AG04450 (cell line): ENCODE results near the gene GSG1. TPM values are rescaled to one million over a fixed set of nuclear protein-coding genes. Genes with fewer than 3 reads are reported as not detected.

Experiments
- CTCF ChIA-PET: fragments of 300-600, 350-600 bp; formaldehyde crosslinking; extraction: SDS; loops from one replicate; lab custom pipeline; 2022; ENCODE audit warnings: antibody characterized with exemption, inconsistent platforms; lab: Charles Lee
- POLR2A ChIA-PET: fragments of 350-600 bp; formaldehyde crosslinking; extraction: SDS; loops from one replicate; lab custom pipeline; 2021; ENCODE audit warnings: antibody characterized with exemption, inconsistent platforms; lab: Yijun Ruan, JAX
- DNase-seq: peaks from one replicate; pipeline ENCODE4 v3.0.0-alpha.2; 2011; ENCODE audit warnings: low read depth, low spot score
- H3K27ac ChIP-seq: one replicate; pipeline ENCODE4 v1.5.1; 2012; ENCODE audit warnings: low read depth, low read length, control low read depth
- H3K27me3 ChIP-seq: one replicate; pipeline ENCODE4 v1.6.0; 2012; ENCODE audit warnings: low read length; ENCODE audit not compliant: control insufficient read depth, insufficient read depth
- H3K4me3 ChIP-seq: 2 replicates; pipeline ENCODE4 v1.5.1; 2011; ENCODE audit warnings: mild to moderate bottlenecking, low read depth, low read length, control low read depth
- H3K9me3 ChIP-seq: 2 replicates; pipeline ENCODE4 v1.5.1; 2012; ENCODE audit warnings: low read length; ENCODE audit not compliant: control insufficient read depth, insufficient read depth
- polyA plus RNA-seq: library from polyadenylated mRNA; depleted of rRNA; stranded (reverse); fragments of >200 nt; gene quantifications from 2 replicates; pipeline ENCODE4 v1.2.3, GENCODE V29; 2011
- TF ChIP-seq, protein P1 (sequence below): IDR thresholded peaks from 2 replicates; pipeline ENCODE4 v1.5.1; 2011; ENCODE audit warnings: low read depth, low read length, control low read depth, inconsistent platforms

Gene GSG1
- polyA plus RNA-seq, 1 experiment: 1.6 TPM

- Histone ChIP-seq H3K9me3 (no peaks in the 10 kb centered on the region), H3K27me3 (no peaks in the 10 kb centered on the region), H3K27ac (no peak overlapping the region), H3K4me3 (no peak overlapping the region)
- CTCF ChIA-PET: interaction anchor here (1.0 kb wide), 1 partner anchor 151 kb away, joined by 3 read pairs; no protein-coding TSS in a partner anchor
- DNase-seq: no peak
- POLR2A ChIA-PET: no interaction called here
- TF ChIP-seq, protein P1, sequence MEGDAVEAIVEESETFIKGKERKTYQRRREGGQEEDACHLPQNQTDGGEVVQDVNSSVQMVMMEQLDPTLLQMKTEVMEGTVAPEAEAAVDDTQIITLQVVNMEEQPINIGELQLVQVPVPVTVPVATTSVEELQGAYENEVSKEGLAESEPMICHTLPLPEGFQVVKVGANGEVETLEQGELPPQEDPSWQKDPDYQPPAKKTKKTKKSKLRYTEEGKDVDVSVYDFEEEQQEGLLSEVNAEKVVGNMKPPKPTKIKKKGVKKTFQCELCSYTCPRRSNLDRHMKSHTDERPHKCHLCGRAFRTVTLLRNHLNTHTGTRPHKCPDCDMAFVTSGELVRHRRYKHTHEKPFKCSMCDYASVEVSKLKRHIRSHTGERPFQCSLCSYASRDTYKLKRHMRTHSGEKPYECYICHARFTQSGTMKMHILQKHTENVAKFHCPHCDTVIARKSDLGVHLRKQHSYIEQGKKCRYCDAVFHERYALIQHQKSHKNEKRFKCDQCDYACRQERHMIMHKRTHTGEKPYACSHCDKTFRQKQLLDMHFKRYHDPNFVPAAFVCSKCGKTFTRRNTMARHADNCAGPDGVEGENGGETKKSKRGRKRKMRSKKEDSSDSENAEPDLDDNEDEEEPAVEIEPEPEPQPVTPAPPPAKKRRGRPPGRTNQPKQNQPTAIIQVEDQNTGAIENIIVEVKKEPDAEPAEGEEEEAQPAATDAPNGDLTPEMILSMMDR: no peak
These were observed 942 bp upstream of the GSG1 start for GRCh38 chr12:13104409-13104808.

GRCh38 chr12:13102461-13103195 lies 839 bp downstream of the GSG1 start:
- TF ChIP-seq, protein P1: no peak
- H3K27me3 ChIP-seq: no peaks in the 10 kb centered on the region
- H3K4me3 ChIP-seq: no peak overlapping the region
- CTCF ChIA-PET: interaction anchor here (0.6 to 1.3 kb wide), 8 partner anchors 22 to 195 kb away, joined by 3 to 6 read pairs (median 4); no protein-coding TSS in a partner anchor
- H3K9me3 ChIP-seq: no peaks in the 10 kb centered on the region
- no peak for DNase-seq
- POLR2A ChIA-PET: interaction anchor here (1.5 to 5.7 kb wide), 2 partner anchors 22 to 94 kb away, joined by 5 to 44 read pairs; partner anchors contain the start of gene EMP1
- H3K27ac ChIP-seq: peak overlapping the region; percentile 52

DNA sequence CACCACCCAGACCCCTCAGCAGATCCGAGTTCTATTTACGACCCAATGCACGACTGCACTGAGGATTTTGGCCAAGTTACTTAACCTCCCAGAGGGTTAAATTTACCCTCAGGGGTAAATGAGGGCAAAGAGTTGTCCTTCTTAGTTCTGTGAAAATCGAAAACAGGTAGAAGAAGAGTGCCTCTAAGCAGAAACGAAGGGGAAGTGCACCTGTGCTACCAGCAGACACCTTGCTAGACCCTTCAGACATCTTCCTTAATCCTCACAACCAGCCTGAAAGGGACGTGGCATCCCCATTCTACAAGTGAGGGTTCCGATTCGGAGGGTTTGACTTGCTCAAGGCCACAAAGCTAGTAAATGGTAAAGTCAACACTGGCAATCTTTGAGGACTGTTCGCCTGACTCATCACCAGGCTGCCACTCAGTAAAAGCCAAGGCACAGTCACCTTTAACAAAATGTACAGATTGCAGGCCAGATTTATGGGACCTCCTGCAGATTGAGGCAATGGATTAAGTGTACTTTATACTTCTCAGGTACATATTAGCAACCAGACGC lies 1.6 kb downstream of the GSG1 start:
- peak overlapping the region; percentile 53; the same call in 1 of the 2 replicates for H3K4me3 ChIP-seq
- CTCF ChIA-PET: interaction anchor here (1.1 to 4.3 kb wide), 4 partner anchors 108 to 186 kb away, joined by 3 to 63 read pairs (median 4); no protein-coding TSS in a partner anchor
- no peaks in the 10 kb centered on the region for H3K9me3 ChIP-seq
- POLR2A ChIA-PET: interaction anchor here (0.9 to 5.7 kb wide), 3 partner anchors 23 to 95 kb away, joined by 3 to 44 read pairs (median 5); partner anchors contain the start of gene EMP1
- H3K27ac ChIP-seq: peak overlapping the region; percentile 98
- no peak for DNase-seq
- TF ChIP-seq, protein P1: no peak
- no peaks in the 10 kb centered on the region for H3K27me3 ChIP-seq

- ChIA-PET POLR2A (interaction anchor here (0.9 to 5.7 kb wide), 5 partner anchors 24 to 105 kb away, joined by 3 to 44 read pairs (median 5); partner anchors contain the start of gene EMP1), CTCF (interaction anchor here (0.7 to 4.3 kb wide), 6 partner anchors 109 to 264 kb away, joined by 3 to 63 read pairs (median 4); no protein-coding TSS in a partner anchor)
- TF ChIP-seq, protein P1: no peak
- Histone ChIP-seq H3K4me3 (peak overlapping the region; percentile 53), H3K9me3 (no peaks in the 10 kb centered on the region), H3K27ac (peak overlapping the region; percentile 98), H3K27me3 (no peaks in the 10 kb centered on the region)
- DNase-seq: peak; percentile 82
These were observed 2.3 kb downstream of the GSG1 start for GRCh38 chr12:13100882-13101769.
